Aorta (tissue), 5 donors: Measurements from ENCODE around the gene SARNP. TPM values are rescaled to one million over a fixed set of nuclear protein-coding genes. Genes with fewer than 3 reads are reported as not detected.

Source experiments
- ATAC-seq: fragments of 200-7000 bp; cut with Tn5 transposase; one replicate; pipeline ENCODE4 v1.9.1; 2022; ENCODE audit warnings: moderate library complexity; ENCODE audit not compliant: low FRiP score
- DNase-seq, 2 donors: peaks; one replicate each; pipeline ENCODE4 v3.0.0-alpha.2; 2020
- H3K27ac ChIP-seq, 2 donors: one replicate each; pipeline ENCODE4 v1.5.1; 2013; ENCODE audit warnings: low read length in 2 of 2, mild to moderate bottlenecking in 2 of 2, moderate library complexity in 2 of 2, control low read depth in 1 of 2, inconsistent platforms in 1 of 2, low read depth in 1 of 2
- H3K27me3 ChIP-seq, 2 donors: one replicate each; pipeline ENCODE4 v1.6.1; 2013; ENCODE audit warnings: control low read depth in 1 of 2, low read length in 1 of 2, mild to moderate bottlenecking in 1 of 2, moderate library complexity in 1 of 2; ENCODE audit not compliant: insufficient read depth in 2 of 2, control insufficient read depth in 1 of 2
- H3K36me3 ChIP-seq, 2 donors: one replicate each; pipeline ENCODE4 v1.6.1; 2013; ENCODE audit warnings: control low read depth in 1 of 2, low read length in 1 of 2, mild to moderate bottlenecking in 1 of 2; ENCODE audit not compliant: insufficient read depth in 2 of 2, control insufficient read depth in 1 of 2
- H3K4me1 ChIP-seq, 2 donors: one replicate each; pipeline ENCODE4 v1.6.1; 2013; ENCODE audit warnings: low read length in 2 of 2, control low read depth in 1 of 2, mild to moderate bottlenecking in 1 of 2, moderate library complexity in 1 of 2; ENCODE audit not compliant: insufficient read depth in 2 of 2, control insufficient read depth in 1 of 2
- H3K4me3 ChIP-seq, 2 donors: one replicate each; pipeline ENCODE4 v1.5.1; 2013; ENCODE audit warnings: low read length in 2 of 2, control low read depth in 1 of 2, mild to moderate bottlenecking in 1 of 2
- H3K9me3 ChIP-seq: one replicate; pipeline ENCODE4 v1.6.1; 2013; ENCODE audit warnings: mild to moderate bottlenecking, low read length; ENCODE audit not compliant: control insufficient read depth
- WGBS, 2 donors: extraction: QIAGEN DNeasy Blood & Tissue Kit; methylation state at CpG; one replicate each; pipeline ENCODE4 v1.1.7; 2013; 5-methylcytosine and 5-hydroxymethylcytosine counted together
- intact Hi-C, 2 donors: fragments of 100-400 bp; cut with DNase I; formaldehyde crosslinking; loops; one replicate each; pipeline versions ENCODE4 v1.14.2 to v1.15.0; 2022
- polyA plus RNA-seq, 2 donors: library from polyadenylated mRNA; stranded (reverse); fragments of 200-250 nt; gene quantifications; one replicate each; pipeline ENCODE4 v1.2.3, GENCODE V29; 2013
- total RNA-seq, 2 donors: library from RNA; stranded (reverse); fragmentation: NEBNext Ultra II Directional; extraction: Animal tissue kit (Norgen Biotek cat#: 25700); gene quantifications; one replicate each; pipeline ENCODE4 v1.2.1, GENCODE V29; 2021
- donor health status: healthy with polysubstance abuse.
- donor health status: Bipolar disorder and iron deficiency.
- donor health status: DM: no; HTN: no; CAD: no.
- donor health status: DM: no; HTN: no; CAD: no.
- donor health status: DM: yes; HTN: yes; CAD: no.

Gene SARNP
- total and polyA plus RNA-seq, 4 donors: 48.3 to 123 (median 70.4) TPM

GRCh38 chr12:55724226-55724939 is 93.1 kb downstream of the SARNP start:
- intact Hi-C loops: loop anchor here in 1 of 2 donors (5.0 kb wide), 1 partner anchor 67 kb away; no protein-coding TSS in a partner anchor
- ATAC-seq: no peak
- no peaks in the 10 kb centered on the region for H3K27me3 ChIP-seq
- H3K9me3 ChIP-seq: no peaks in the 10 kb centered on the region
- H3K4me1 ChIP-seq: no peaks in the 10 kb centered on the region
- no peaks in the 10 kb centered on the region for H3K36me3 ChIP-seq
- no peak overlapping the region for H3K4me3 ChIP-seq
- H3K27ac ChIP-seq: no peak overlapping the region
- 44 to 46% methylated on average over 11 of the region's 11 CpGs for WGBS, 2 donors
- DNase-seq: peak; percentile 76 to 87

GRCh38 chr12:55723516-55724225 is 93.9 kb downstream of the SARNP start:
- intact Hi-C loops: loop anchor here in 1 of 2 donors (5.0 kb wide), 1 partner anchor 66 kb away; no protein-coding TSS in a partner anchor
- Histone ChIP-seq H3K27me3 (no peaks in the 10 kb centered on the region), H3K36me3 (no peaks in the 10 kb centered on the region), H3K27ac (no peak overlapping the region), H3K4me1 (no peaks in the 10 kb centered on the region), H3K4me3 (no peak overlapping the region), H3K9me3 (no peaks in the 10 kb centered on the region)
- DNase-seq: peak; percentile 48 to 70
- no peak for ATAC-seq
- 2 to 7% methylated on average over 10 of the region's 10 CpGs for WGBS, 2 donors

GRCh38 chr12:55722948-55723347 is 94.6 kb downstream of the SARNP start:
- intact Hi-C loops: loop anchor here in 1 of 2 donors (5.0 kb wide), 1 partner anchor 66 kb away; no protein-coding TSS in a partner anchor

GRCh38 chr12:55721601-55722213 is 95.8 kb downstream of the SARNP start:
- no peak overlapping the region for H3K4me3 ChIP-seq
- WGBS, 2 donors: 33 to 36% methylated on average over 14 of the region's 14 CpGs
- H3K27ac ChIP-seq: peak overlapping the region in 1 of 2 donors; percentile 72
- no peaks in the 10 kb centered on the region for H3K27me3 ChIP-seq
- no peaks in the 10 kb centered on the region for H3K9me3 ChIP-seq
- H3K36me3 ChIP-seq: no peaks in the 10 kb centered on the region
- DNase-seq: peak; percentile 63 to 80
- no peaks in the 10 kb centered on the region for H3K4me1 ChIP-seq
- no peak for ATAC-seq
- intact Hi-C loops: loop anchor here in 1 of 2 donors (2.0 to 5.0 kb wide), 3 partner anchors 15 to 64 kb away; partner anchors contain the start of gene ITGA7

More at GRCh38 chr12:55722948-55723347, 94.6 kb downstream of the SARNP start:
- Histone ChIP-seq H3K27ac (peak overlapping the region in 1 of 2 donors; percentile 18), H3K4me3 (no peak overlapping the region), H3K9me3 (no peaks in the 10 kb centered on the region), H3K4me1 (no peaks in the 10 kb centered on the region), H3K27me3 (no peaks in the 10 kb centered on the region), H3K36me3 (no peaks in the 10 kb centered on the region)
- DNase-seq: peak; percentile 51 to 61
- ATAC-seq: no peak
- WGBS, 2 donors: 79 to 83% methylated on average over 8 of the region's 8 CpGs

GRCh38 chr12:55720894-55721444 is 96.6 kb downstream of the SARNP start:
- Histone ChIP-seq H3K4me3 (no peak overlapping the region), H3K36me3 (no peaks in the 10 kb centered on the region), H3K9me3 (no peaks in the 10 kb centered on the region), H3K27me3 (no peaks in the 10 kb centered on the region), H3K4me1 (no peaks in the 10 kb centered on the region), H3K27ac (peak overlapping the region in 1 of 2 donors; percentile 76)
- ATAC-seq: peak; percentile 80
- peak; percentile 94 to 96 for DNase-seq
- intact Hi-C loops: loop anchor here in 1 of 2 donors (2.0 to 5.0 kb wide), 3 partner anchors 14 to 64 kb away; partner anchors contain the start of gene ITGA7
- 0 to 3% methylated on average over 9 of the region's 9 CpGs for WGBS, 2 donors

GRCh38 chr12:55720071-55720564 is 97.4 kb downstream of the SARNP start, which contains the start of gene RDH5:
TSS of gene RDH5 (plus strand) at chr12:55720393. CDS start at chr12:55721185, 792 bp downstream.
- H3K4me1 ChIP-seq: no peaks in the 10 kb centered on the region
- peak; percentile 90 to 93 for DNase-seq
- WGBS, 2 donors: 1 to 5% methylated on average over 6 of the region's 6 CpGs
- no peaks in the 10 kb centered on the region for H3K36me3 ChIP-seq
- H3K27me3 ChIP-seq: no peaks in the 10 kb centered on the region
- peak; percentile 68 for ATAC-seq
- no peaks in the 10 kb centered on the region for H3K9me3 ChIP-seq
- peak within 1 kb of the TSS; percentile 38 to 76 for H3K27ac ChIP-seq
- no peak within 1 kb of the TSS for H3K4me3 ChIP-seq
- intact Hi-C loops: loop anchor here in 1 of 2 donors (2.0 to 5.0 kb wide), 3 partner anchors 13 to 63 kb away; partner anchors contain the start of gene ITGA7

GRCh38 chr12:55719371-55719770 is 98.2 kb downstream of the SARNP start:
- Histone ChIP-seq H3K27ac (peak overlapping the region; percentile 38 to 76), H3K9me3 (no peaks in the 10 kb centered on the region), H3K4me1 (no peaks in the 10 kb centered on the region), H3K4me3 (no peak overlapping the region), H3K36me3 (no peaks in the 10 kb centered on the region), H3K27me3 (no peaks in the 10 kb centered on the region)
- 37 to 44% methylated on average over 7 of the region's 7 CpGs for WGBS, 2 donors
- intact Hi-C loops: no loop called here
- ATAC-seq (no peak), DNase-seq (peak; percentile 35 to 48)
